ENCODE results near the gene RPA3.

DNA sequence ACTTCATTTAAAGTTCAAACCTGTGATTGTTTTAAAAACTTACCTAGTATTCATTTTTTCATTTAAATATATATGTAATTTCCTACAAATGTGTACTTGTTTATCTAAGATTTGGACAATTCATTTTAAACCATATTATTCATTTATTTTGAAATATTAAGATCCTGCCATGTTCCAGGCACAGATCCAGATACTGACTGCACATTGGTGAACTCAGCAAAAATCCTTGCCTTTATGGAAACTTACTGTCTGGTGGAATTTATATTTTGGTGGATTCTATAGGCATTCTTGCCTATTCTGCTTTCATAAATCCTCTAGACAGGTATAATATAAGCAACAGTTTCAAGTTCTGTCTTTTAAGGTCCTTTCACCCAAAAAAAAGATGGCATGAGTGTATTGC lies 48.3 kb upstream of the RPA3 start:
- TF ChIP-seq ZNF768 (tag by site-specific recombination; IDR thresholded peaks at IDR 0.05), result no peak
- TF ChIP-seq ZNF561 (tag by site-specific recombination; IDR thresholded peaks at IDR 0.05; ENCODE audit: borderline replicate concordance), result no peak
- TF ChIP-seq ZNF133 (tag by site-specific recombination; IDR thresholded peaks at IDR 0.05), result no peak
- TF ChIP-seq, protein P1, sequence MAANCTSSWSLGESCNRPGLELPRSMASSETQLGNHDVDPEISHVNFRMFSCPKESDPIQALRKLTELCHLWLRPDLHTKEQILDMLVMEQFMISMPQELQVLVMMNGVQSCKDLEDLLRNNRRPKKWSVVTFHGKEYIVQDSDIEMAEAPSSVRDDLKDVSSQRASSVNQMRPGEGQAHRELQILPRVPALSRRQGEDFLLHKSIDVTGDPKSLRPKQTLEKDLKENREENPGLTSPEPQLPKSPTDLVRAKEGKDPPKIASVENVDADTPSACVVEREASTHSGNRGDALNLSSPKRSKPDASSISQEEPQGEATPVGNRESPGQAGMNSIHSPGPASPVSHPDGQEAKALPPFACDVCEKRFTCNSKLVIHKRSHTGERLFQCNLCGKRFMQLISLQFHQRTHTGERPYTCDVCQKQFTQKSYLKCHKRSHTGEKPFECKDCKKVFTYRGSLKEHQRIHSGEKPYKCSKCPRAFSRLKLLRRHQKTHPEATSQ (tag by site-specific recombination; IDR thresholded peaks at IDR 0.05), result no peak
- no peak for TF ChIP-seq ZBTB8A (tag by site-specific recombination; IDR thresholded peaks at IDR 0.05)
- TF ChIP-seq, protein P2, sequence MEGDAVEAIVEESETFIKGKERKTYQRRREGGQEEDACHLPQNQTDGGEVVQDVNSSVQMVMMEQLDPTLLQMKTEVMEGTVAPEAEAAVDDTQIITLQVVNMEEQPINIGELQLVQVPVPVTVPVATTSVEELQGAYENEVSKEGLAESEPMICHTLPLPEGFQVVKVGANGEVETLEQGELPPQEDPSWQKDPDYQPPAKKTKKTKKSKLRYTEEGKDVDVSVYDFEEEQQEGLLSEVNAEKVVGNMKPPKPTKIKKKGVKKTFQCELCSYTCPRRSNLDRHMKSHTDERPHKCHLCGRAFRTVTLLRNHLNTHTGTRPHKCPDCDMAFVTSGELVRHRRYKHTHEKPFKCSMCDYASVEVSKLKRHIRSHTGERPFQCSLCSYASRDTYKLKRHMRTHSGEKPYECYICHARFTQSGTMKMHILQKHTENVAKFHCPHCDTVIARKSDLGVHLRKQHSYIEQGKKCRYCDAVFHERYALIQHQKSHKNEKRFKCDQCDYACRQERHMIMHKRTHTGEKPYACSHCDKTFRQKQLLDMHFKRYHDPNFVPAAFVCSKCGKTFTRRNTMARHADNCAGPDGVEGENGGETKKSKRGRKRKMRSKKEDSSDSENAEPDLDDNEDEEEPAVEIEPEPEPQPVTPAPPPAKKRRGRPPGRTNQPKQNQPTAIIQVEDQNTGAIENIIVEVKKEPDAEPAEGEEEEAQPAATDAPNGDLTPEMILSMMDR (tag by site-specific recombination; IDR thresholded peaks at IDR 0.05), result no peak
- TF ChIP-seq, protein P3, sequence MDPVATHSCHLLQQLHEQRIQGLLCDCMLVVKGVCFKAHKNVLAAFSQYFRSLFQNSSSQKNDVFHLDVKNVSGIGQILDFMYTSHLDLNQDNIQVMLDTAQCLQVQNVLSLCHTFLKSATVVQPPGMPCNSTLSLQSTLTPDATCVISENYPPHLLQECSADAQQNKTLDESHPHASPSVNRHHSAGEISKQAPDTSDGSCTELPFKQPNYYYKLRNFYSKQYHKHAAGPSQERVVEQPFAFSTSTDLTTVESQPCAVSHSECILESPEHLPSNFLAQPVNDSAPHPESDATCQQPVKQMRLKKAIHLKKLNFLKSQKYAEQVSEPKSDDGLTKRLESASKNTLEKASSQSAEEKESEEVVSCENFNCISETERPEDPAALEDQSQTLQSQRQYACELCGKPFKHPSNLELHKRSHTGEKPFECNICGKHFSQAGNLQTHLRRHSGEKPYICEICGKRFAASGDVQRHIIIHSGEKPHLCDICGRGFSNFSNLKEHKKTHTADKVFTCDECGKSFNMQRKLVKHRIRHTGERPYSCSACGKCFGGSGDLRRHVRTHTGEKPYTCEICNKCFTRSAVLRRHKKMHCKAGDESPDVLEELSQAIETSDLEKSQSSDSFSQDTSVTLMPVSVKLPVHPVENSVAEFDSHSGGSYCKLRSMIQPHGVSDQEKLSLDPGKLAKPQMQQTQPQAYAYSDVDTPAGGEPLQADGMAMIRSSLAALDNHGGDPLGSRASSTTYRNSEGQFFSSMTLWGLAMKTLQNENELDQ (tag by site-specific recombination; IDR thresholded peaks at IDR 0.05; ENCODE audit: low read depth), result no peak
- TF ChIP-seq BCL11B (tag by site-specific recombination; IDR thresholded peaks at IDR 0.05; ENCODE audit: low read depth), result no peak
- no peak for TF ChIP-seq ZNF521 (tag by site-specific recombination; IDR thresholded peaks at IDR 0.05)
- no peak for TF ChIP-seq MEIS1 (CRISPR knock-in tag; IDR thresholded peaks at IDR 0.05; ENCODE audit: borderline replicate concordance)
- TF ChIP-seq ZNF514 (tag by site-specific recombination; IDR thresholded peaks at IDR 0.05), result no peak

All from HEK293 (cell line).